Measurements from ENCODE around the gene TM4SF1.
"Not testable (repeated sequence)": the region's sequence is repeated elsewhere in the genome, so short reads cannot be mapped to it uniquely, and the experiment has no call there.

The TM4SF1 gene

GRCh38 chr3:149382101-149382467 is 4.6 kb upstream of the TM4SF1 start:
- H3K27ac ChIP-seq: no peak overlapping the region
- TF ChIP-seq ZFX (IDR thresholded peaks at IDR 0.05) (no peak), CTCF (conservative IDR thresholded peaks at IDR 0.05) (no peak)

- H3K27ac ChIP-seq: no peak overlapping the region
- TF ChIP-seq ZFX (IDR thresholded peaks at IDR 0.05): no peak
- no peak for TF ChIP-seq CTCF (conservative IDR thresholded peaks at IDR 0.05)
Observed at GRCh38 chr3:149381173-149382100, 4.0 kb upstream of the TM4SF1 start.

GRCh38 chr3:149380220-149380619 is 2.8 kb upstream of the TM4SF1 start:
- not testable (repeated sequence) for H3K27ac ChIP-seq

- TF ChIP-seq CTCF (conservative IDR thresholded peaks at IDR 0.05): no peak
- no peak for TF ChIP-seq ZFX (IDR thresholded peaks at IDR 0.05)
- H3K27ac ChIP-seq: peak overlapping the region; percentile 99
Observed at GRCh38 chr3:149378478-149379309, 1.2 kb upstream of the TM4SF1 start.

GRCh38 chr3:149376718-149377407 is 586 bp downstream of the TM4SF1 start:
- H3K27ac ChIP-seq: peak overlapping the region; percentile 99
- no peak for TF ChIP-seq ZFX (IDR thresholded peaks at IDR 0.05)

DNA sequence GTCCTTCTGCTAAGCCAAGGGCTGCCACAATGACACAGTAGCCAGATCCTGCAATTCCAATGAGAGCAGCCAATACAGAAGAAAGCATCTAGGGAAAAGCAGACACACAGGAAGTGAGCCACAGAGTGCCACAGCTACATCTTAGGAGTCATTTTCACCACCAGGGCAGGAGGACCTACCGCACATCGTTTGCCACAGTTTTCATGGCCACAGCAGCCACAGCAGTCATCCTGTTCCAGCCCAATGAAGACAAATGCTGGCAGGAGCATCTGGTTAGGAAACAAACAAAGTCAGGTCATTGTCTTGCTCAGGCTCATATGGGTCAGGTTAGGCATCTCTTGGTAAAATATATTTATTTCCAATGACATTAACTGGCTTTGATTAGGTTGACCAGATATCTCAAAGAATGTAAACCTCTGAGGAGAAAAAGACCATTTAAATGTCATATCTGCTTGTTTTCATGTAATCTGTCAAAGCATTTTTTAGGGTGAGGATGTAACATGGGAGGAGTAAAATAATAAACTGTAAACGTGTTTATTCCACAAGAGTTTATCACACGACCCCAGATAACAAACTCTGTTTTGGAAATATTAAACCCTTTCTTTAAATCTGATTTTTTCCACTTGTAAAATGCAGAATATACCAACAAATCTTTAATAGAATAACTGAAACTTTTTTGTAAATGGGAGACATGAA is 1.8 kb downstream of the TM4SF1 start:
- peak overlapping the region; percentile 99 for H3K27ac ChIP-seq
- TF ChIP-seq CTCF (conservative IDR thresholded peaks at IDR 0.05): no peak
- no peak for TF ChIP-seq ZFX (IDR thresholded peaks at IDR 0.05)

DNA sequence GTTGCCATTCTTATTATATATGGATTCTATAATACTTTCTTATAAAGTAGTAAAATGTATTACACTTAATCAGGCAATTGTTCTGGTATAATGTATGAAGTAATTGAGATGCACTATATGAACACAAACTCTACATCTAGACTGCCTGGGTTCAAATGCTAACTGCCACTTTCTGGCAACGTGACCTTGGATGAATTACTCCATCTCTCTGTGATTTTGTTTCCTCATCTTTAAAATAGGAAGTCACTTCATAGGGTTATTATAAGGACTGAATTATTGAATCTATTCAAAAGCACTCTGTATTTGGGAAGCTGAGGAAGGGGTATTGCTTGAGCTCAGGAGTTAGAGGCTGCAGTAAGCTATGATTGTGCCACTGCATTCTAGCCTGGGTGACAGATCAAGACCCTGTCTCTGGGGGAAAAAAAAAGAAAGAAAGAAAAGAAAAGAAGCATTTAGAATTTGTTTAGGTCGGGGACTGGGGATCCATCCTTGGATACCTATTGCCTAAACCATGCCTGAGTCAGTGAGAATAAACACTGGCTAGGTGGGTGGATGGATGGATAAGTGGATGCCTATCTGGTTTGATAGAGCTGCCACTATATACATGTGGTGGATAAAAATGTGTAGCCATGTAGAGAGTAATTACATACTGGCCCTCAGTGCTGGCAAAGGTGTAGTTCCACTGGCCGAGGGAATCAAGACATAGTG is 2.5 kb downstream of the TM4SF1 start:
- H3K27ac ChIP-seq: peak overlapping the region; percentile 45
- TF ChIP-seq CTCF (conservative IDR thresholded peaks at IDR 0.05) (no peak), ZFX (IDR thresholded peaks at IDR 0.05) (no peak)
